GM19467 (cell line): Measurements from ENCODE around the gene SLC43A2.
"Not testable (repeated sequence)": the region's sequence is repeated elsewhere in the genome, so short reads cannot be mapped to it uniquely, and the experiment has no call there.

Experiments
- ATAC-seq: cut with Tn5 transposase; IDR thresholded peaks from one replicate; pipeline ENCODE4 v1.9.1; 2021; ENCODE audit warnings: mild to moderate bottlenecking, moderate library complexity; ENCODE audit not compliant: unreplicated experiment

Gene SLC43A2

GRCh38 chr17:1565877-1566276 lies 62.8 kb downstream of the SLC43A2 start:
- no peak for ATAC-seq

- no peak for ATAC-seq
Measured at GRCh38 chr17:1563786-1564613, 64.6 kb downstream of the SLC43A2 start.

- not testable (repeated sequence) for ATAC-seq
Measured at GRCh38 chr17:1563471-1563785, 65.2 kb downstream of the SLC43A2 start.

- peak; percentile 19 for ATAC-seq
Measured at GRCh38 chr17:1562176-1562643, 66.4 kb downstream of the SLC43A2 start.

- ATAC-seq: peak; percentile 20
Measured at GRCh38 chr17:1561420-1562175, 67.0 kb downstream of the SLC43A2 start.

GRCh38 chr17:1560858-1561355 lies 67.7 kb downstream of the SLC43A2 start:
- no peak for ATAC-seq

- ATAC-seq: no peak
Measured at GRCh38 chr17:1560101-1560857, 68.4 kb downstream of the SLC43A2 start.

- no peak for ATAC-seq
Measured at GRCh38 chr17:1559047-1560043, 69.3 kb downstream of the SLC43A2 start.

GRCh38 chr17:1558401-1558800 lies 70.2 kb downstream of the SLC43A2 start:
- ATAC-seq: no peak

GRCh38 chr17:1557355-1558095 lies 71.1 kb downstream of the SLC43A2 start:
- no peak for ATAC-seq

- ATAC-seq: no peak
Measured at GRCh38 chr17:1555651-1556471, 72.8 kb downstream of the SLC43A2 start.

GRCh38 chr17:1554751-1555540 lies 73.7 kb downstream of the SLC43A2 start:
- ATAC-seq: no peak

- no peak for ATAC-seq
Measured at GRCh38 chr17:1553354-1554266, 75.0 kb downstream of the SLC43A2 start.

- no peak for ATAC-seq
Measured at GRCh38 chr17:1552932-1553331, 75.7 kb downstream of the SLC43A2 start.

- ATAC-seq: no peak
Measured at GRCh38 chr17:1551741-1552140, 76.9 kb downstream of the SLC43A2 start.

- no peak for ATAC-seq
Measured at GRCh38 chr17:1548032-1548431, 80.6 kb downstream of the SLC43A2 start.
